Measurements from ENCODE around the gene ANKFY1.
"Not testable (repeated sequence)": the region's sequence is repeated elsewhere in the genome, so short reads cannot be mapped to it uniquely, and the experiment has no call there.

ANKFY1 gene

DNA sequence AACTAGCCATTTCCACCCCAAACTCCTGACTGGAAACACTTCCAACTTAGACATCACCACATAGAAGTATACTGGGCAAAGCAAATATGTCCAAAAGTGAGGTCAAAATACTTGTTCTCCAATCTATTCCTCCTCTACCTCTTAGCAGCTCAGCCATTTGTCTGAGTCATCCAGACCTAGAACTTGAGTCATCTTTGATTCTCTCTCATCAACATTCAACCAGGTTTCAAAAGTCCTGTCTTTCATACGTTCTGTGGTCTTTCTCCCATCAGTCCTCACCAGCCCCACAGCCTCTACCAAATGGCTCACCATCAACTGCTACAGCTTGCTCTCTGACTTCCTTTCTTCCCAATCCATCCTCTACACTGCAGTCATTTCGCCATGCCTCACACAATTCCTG, 6.8 kb downstream of the ANKFY1 start:
- peaks cover 6% of the 10 kb centered on the region for H3K4me1 ChIP-seq (ENCODE audit: control insufficient read depth, insufficient read depth, low read length)
- no peak overlapping the region for H3K4me3 ChIP-seq (ENCODE audit: low read length)
- H3K36me3 ChIP-seq (ENCODE audit: insufficient read depth, low read length) = peaks cover 8% of the 10 kb centered on the region
- no peak overlapping the region for H3K4me2 ChIP-seq (ENCODE audit: low read length)
- H3K9me3 ChIP-seq (replicated peaks; ENCODE audit: low read length) = peaks cover 3% of the 10 kb centered on the region
- no peak overlapping the region for H3K9ac ChIP-seq (ENCODE audit: low read depth, low read length)
- H3K27me3 ChIP-seq (ENCODE audit: control insufficient read depth, insufficient read depth, low read length) = no peaks in the 10 kb centered on the region

DNA sequence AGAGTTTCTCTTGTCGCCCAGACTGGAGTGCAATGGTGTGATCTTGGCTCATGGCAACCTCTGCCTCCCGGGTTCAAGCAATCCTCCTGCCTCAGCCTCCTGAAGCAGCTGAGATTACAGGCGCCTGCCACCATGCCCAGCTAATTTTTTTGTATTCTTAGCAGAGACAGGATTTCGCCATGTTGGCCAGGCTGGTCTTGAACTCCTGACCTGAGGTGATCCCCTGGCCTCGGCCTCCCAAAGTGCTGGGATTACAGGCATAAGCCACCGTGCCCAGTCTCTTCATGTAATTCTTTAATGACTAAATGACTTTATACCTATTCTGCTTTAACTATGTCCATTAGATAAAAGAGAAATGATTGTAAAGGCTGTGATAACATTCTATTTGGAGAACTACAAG, 8.5 kb downstream of the ANKFY1 start:
- not testable (repeated sequence) for H3K9ac ChIP-seq (ENCODE audit: low read depth, low read length); H3K4me3 ChIP-seq (ENCODE audit: low read length); H3K4me2 ChIP-seq (ENCODE audit: low read length); H3K36me3 ChIP-seq (ENCODE audit: insufficient read depth, low read length); H3K4me1 ChIP-seq (ENCODE audit: control insufficient read depth, insufficient read depth, low read length); H3K27me3 ChIP-seq (ENCODE audit: control insufficient read depth, insufficient read depth, low read length); H3K9me3 ChIP-seq (replicated peaks; ENCODE audit: low read length)

DNA sequence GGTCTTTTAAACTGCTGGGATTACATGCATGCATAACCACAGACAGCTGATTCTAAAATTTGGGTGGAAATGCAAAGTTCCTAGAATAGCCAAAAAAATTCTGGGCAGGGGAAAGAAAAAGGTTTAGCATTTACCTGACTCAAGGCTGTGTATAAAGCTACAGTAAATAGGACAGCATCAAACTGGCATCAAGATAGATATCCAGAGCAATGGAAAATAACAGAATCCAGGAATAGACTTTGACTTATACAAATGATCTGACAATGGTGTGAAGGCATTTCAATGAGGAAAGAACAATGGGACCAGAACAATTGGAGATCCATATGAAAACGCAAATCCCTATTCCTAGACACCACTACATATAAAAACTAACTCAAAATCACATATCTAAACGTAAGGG, 12.9 kb downstream of the ANKFY1 start:
- H3K27me3 ChIP-seq (ENCODE audit: control insufficient read depth, insufficient read depth, low read length) = no peaks in the 10 kb centered on the region
- no peak overlapping the region for H3K9ac ChIP-seq (ENCODE audit: low read depth, low read length)
- no peak overlapping the region for H3K4me3 ChIP-seq (ENCODE audit: low read length)
- peaks cover 11% of the 10 kb centered on the region for H3K36me3 ChIP-seq (ENCODE audit: insufficient read depth, low read length)
- peaks cover 16% of the 10 kb centered on the region for H3K4me1 ChIP-seq (ENCODE audit: control insufficient read depth, insufficient read depth, low read length)
- no peaks in the 10 kb centered on the region for H3K9me3 ChIP-seq (replicated peaks; ENCODE audit: low read length)
- H3K4me2 ChIP-seq (ENCODE audit: low read length) = no peak overlapping the region

DNA sequence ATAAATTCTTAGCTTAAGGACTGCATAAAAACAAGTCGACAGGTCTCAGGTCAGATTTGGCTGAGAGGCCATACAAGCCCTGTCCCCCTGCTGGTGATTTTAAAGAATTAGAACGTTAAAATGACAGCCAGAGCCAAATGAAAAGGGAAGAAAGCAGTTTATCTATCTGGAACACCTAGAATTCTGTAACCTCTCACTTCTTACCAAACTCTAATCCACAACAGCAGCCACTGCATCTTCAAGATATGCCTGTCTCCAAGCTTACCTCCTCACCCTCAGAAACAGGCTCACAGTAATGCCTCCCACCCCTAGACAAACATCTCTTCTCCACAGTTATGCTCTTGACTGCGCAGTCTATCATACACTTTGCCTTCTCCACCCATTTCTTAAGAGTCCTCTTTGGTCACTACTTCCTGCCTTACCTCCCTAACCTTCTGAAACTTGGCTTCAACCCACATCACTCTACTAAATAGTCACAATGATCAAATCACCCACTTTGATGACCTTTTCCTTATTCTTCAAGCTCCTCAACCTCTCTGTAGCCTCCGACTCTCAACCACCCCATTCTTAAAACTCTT, 14.2 kb downstream of the ANKFY1 start:
- H3K4me2 ChIP-seq (ENCODE audit: low read length) = no peak overlapping the region
- H3K4me3 ChIP-seq (ENCODE audit: low read length) = no peak overlapping the region
- no peak overlapping the region for H3K9ac ChIP-seq (ENCODE audit: low read depth, low read length)
- H3K27me3 ChIP-seq (ENCODE audit: control insufficient read depth, insufficient read depth, low read length) = no peaks in the 10 kb centered on the region
- H3K9me3 ChIP-seq (replicated peaks; ENCODE audit: low read length) = no peaks in the 10 kb centered on the region
- H3K4me1 ChIP-seq (ENCODE audit: control insufficient read depth, insufficient read depth, low read length) = peaks cover 16% of the 10 kb centered on the region
- H3K36me3 ChIP-seq (ENCODE audit: insufficient read depth, low read length) = peaks cover 11% of the 10 kb centered on the region

DNA sequence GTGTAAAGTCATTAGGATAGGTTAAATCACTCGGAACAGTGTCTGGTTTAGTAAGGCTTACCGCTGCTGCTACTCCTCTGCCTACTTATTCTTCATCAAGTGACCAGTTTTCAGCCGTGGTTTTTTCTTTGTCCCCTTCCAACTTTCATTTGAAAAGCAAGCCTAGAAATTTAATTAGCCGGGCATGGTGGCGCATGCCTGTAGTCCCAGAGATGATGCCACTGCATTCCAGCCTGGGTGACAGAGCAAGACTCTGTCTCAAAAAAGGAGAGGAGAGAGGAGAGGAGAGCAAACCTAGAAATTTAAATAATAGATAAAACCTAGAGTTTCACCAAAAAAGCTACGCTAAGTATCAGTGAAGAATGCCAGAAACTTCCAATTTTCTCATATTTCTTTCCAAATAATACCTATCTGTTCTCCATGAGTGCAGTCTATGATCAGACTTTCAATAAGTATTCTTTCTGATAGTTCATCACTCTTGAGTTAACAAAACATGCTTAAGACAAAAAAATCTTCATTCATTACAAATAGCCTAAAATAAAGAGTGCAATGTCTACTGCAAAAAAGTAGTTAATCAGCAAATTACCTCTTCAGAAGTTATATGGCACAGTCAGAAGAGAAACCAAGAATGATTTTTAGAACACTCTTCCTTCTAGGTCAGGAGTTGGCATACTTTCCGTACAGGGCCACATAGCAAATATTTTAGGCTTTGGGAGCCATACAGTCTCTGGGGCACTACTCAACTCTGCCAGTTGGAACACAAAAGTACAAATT, 15.1 kb downstream of the ANKFY1 start:
- Histone ChIP-seq H3K4me2 (ENCODE audit: low read length) (no peak overlapping the region), H3K27me3 (ENCODE audit: control insufficient read depth, insufficient read depth, low read length) (no peaks in the 10 kb centered on the region), H3K4me1 (ENCODE audit: control insufficient read depth, insufficient read depth, low read length) (peaks cover 16% of the 10 kb centered on the region), H3K36me3 (ENCODE audit: insufficient read depth, low read length) (peaks cover 11% of the 10 kb centered on the region), H3K4me3 (ENCODE audit: low read length) (no peak overlapping the region), H3K9ac (ENCODE audit: low read depth, low read length) (no peak overlapping the region), H3K9me3 (replicated peaks; ENCODE audit: low read length) (no peaks in the 10 kb centered on the region)

DNA sequence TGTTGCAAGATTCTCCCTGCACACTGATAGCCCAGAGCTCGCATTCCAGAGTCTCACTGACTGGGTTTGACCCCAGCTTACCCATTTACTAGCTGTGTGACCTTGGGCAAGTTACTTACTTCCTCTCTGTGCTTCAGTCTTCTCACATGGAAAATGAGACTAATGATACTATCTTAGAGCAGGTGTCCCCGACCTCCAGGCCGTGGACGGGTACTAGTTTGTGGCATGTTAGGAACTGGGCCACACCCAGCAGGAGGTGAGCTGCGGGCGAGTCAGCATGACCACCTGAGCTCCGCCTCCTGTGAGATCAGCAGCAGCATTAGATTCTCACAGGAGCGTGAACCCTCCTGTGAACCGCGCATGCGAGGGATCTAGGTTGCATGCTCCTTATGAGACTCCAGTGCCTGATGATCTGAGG, 15.8 kb downstream of the ANKFY1 start:
- H3K4me1 ChIP-seq (ENCODE audit: control insufficient read depth, insufficient read depth, low read length) = peaks cover 16% of the 10 kb centered on the region
- no peak overlapping the region for H3K4me2 ChIP-seq (ENCODE audit: low read length)
- no peak overlapping the region for H3K9ac ChIP-seq (ENCODE audit: low read depth, low read length)
- no peaks in the 10 kb centered on the region for H3K27me3 ChIP-seq (ENCODE audit: control insufficient read depth, insufficient read depth, low read length)
- no peaks in the 10 kb centered on the region for H3K9me3 ChIP-seq (replicated peaks; ENCODE audit: low read length)
- peaks cover 11% of the 10 kb centered on the region for H3K36me3 ChIP-seq (ENCODE audit: insufficient read depth, low read length)
- H3K4me3 ChIP-seq (ENCODE audit: low read length) = no peak overlapping the region

DNA sequence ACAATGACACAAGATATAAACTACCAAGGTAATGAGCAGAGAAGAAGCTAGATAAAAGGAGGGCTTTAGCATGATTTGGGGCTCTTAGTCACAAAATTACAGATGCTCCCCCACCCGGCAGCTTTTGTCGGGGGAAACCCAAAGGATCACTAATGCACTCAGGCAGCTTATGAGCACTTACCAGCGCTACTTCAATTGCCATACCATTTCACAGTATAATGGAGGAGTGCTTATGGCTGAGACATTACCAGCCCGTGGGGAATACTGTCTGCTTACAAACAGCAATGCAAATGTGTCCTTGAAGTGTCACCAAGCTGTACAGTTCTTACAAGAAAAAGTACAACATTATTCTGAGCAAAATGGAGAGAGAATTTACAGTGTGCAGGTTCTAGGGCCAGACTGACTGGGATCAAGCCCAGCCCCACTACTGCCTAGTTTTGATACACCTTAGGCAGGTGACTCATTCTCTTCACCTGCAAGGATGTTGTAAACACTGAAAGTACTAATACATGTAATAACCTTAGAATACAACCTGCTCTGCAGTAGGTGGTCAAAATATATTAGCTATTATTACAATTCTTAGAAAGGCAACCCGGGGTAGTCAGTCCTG, 16.3 kb downstream of the ANKFY1 start:
- peaks cover 16% of the 10 kb centered on the region for H3K4me1 ChIP-seq (ENCODE audit: control insufficient read depth, insufficient read depth, low read length)
- no peaks in the 10 kb centered on the region for H3K27me3 ChIP-seq (ENCODE audit: control insufficient read depth, insufficient read depth, low read length)
- no peak overlapping the region for H3K4me2 ChIP-seq (ENCODE audit: low read length)
- no peaks in the 10 kb centered on the region for H3K9me3 ChIP-seq (replicated peaks; ENCODE audit: low read length)
- H3K4me3 ChIP-seq (ENCODE audit: low read length) = no peak overlapping the region
- H3K36me3 ChIP-seq (ENCODE audit: insufficient read depth, low read length) = peaks cover 11% of the 10 kb centered on the region
- H3K9ac ChIP-seq (ENCODE audit: low read depth, low read length) = no peak overlapping the region

DNA sequence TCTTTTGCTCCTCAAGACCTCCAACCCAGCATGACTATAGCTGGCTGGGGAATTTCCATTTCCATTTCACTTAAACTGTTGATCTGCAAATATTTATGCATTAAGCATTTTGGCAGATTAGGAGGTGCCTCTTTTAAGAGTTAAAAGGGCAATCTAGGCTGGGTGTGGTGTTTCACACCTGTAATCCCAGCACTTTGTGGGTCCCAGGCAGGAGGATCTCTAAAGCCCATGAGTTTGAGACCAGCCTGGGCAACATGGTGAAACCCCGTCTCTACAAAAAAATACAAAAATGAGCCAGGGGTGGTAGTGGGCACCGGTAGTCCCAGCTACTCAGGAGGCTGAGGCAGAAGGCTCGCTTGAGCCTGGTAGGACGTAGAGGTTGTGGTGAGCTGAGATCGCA, 17.1 kb downstream of the ANKFY1 start:
- Histone ChIP-seq H3K27me3 (ENCODE audit: control insufficient read depth, insufficient read depth, low read length) (no peaks in the 10 kb centered on the region), H3K4me3 (ENCODE audit: low read length) (no peak overlapping the region), H3K36me3 (ENCODE audit: insufficient read depth, low read length) (peaks cover 11% of the 10 kb centered on the region), H3K9ac (ENCODE audit: low read depth, low read length) (no peak overlapping the region), H3K9me3 (replicated peaks; ENCODE audit: low read length) (no peaks in the 10 kb centered on the region), H3K4me1 (ENCODE audit: control insufficient read depth, insufficient read depth, low read length) (peaks cover 16% of the 10 kb centered on the region), H3K4me2 (ENCODE audit: low read length) (no peak overlapping the region)

DNA sequence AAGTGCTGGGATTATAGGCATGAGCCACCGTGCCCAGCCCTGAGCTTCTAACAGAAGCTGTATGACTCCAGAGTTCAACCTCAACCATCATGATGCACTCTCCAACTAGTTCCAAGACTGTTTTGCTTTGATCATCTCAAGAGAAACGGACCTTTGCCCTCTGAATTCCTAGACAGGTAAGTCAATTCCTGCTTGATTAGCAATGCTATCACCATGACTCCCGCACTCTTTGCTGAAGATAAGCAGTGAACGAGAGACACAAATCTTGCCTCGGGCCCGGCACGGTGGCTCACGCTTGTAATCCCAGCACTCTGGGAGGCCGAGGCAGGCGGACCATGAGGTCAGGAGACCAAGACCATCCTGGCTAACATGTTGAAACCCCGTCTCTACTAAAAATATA, 22.2 kb downstream of the ANKFY1 start:
- Histone ChIP-seq H3K4me3 (ENCODE audit: low read length) (no peak overlapping the region), H3K9me3 (replicated peaks; ENCODE audit: low read length) (no peaks in the 10 kb centered on the region), H3K36me3 (ENCODE audit: insufficient read depth, low read length) (peaks cover 14% of the 10 kb centered on the region), H3K4me2 (ENCODE audit: low read length) (no peak overlapping the region), H3K4me1 (ENCODE audit: control insufficient read depth, insufficient read depth, low read length) (peaks cover 1% of the 10 kb centered on the region), H3K9ac (ENCODE audit: low read depth, low read length) (no peak overlapping the region), H3K27me3 (ENCODE audit: control insufficient read depth, insufficient read depth, low read length) (no peaks in the 10 kb centered on the region)

DNA sequence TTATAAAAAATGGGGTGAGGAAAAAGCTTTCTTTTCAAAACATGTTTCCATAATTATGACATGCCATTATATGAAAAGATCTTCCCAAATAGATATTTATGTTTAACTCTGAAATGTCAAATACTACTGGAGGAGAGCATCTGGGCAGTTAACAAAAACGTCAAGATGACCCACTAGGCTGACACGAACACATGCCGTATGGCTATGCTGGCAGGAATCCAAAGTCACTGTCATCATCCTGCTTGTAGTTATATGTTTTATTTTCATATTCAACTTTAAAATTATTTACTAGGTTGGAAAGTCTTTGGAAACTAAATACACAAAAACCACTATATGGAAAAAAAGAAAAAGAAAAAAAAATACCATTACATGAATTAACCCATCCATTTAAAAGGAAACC, 27.3 kb downstream of the ANKFY1 start:
- no peak overlapping the region for H3K9ac ChIP-seq (ENCODE audit: low read depth, low read length)
- no peaks in the 10 kb centered on the region for H3K9me3 ChIP-seq (replicated peaks; ENCODE audit: low read length)
- H3K4me3 ChIP-seq (ENCODE audit: low read length) = no peak overlapping the region
- H3K36me3 ChIP-seq (ENCODE audit: insufficient read depth, low read length) = peaks cover 34% of the 10 kb centered on the region
- peaks cover 30% of the 10 kb centered on the region for H3K4me1 ChIP-seq (ENCODE audit: control insufficient read depth, insufficient read depth, low read length)
- H3K4me2 ChIP-seq (ENCODE audit: low read length) = no peak overlapping the region
- no peaks in the 10 kb centered on the region for H3K27me3 ChIP-seq (ENCODE audit: control insufficient read depth, insufficient read depth, low read length)

DNA sequence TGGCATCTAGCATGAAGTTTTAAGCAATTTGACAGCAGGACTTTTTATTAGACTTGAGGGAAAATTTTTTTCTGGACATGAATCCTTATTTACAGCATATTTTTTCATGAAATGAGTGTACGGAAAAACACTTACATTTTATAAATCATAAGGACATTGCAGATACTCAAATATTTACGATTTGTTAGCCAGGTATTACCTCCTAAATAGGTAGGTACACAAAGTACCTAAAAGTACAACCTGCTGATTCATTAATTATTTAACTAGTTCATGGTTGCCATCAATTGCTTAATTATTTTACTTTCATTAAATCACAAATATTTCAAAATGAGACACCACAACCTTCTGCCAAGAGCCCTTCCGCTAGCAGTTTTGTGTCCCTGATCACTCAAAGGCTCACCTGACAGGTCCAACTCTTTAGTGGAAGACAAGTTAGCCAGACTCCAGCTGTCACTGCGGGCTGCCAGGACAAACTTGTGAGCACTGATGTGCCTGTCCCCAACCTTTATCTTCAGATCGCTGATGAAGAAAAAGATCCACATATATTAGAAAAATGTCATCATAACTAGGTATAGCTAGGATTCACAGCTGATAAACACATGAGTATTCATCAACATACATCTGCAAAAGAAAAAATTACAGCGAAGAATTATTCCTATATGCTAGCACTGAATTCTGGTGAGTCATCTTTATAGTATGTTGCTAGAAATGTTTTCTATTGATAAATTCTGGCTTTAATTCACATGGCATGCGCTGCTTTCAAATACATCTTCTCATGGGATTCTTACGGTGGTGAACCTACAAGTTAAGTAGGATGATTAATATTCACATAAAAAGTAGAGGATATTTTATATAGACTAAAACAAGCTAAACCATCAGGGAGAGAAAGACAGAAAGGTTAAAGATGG, 28.2 kb downstream of the ANKFY1 start:
- Histone ChIP-seq H3K4me3 (ENCODE audit: low read length) (no peak overlapping the region), H3K4me1 (ENCODE audit: control insufficient read depth, insufficient read depth, low read length) (peaks cover 38% of the 10 kb centered on the region), H3K9me3 (replicated peaks; ENCODE audit: low read length) (no peaks in the 10 kb centered on the region), H3K9ac (ENCODE audit: low read depth, low read length) (no peak overlapping the region), H3K36me3 (ENCODE audit: insufficient read depth, low read length) (peaks cover 35% of the 10 kb centered on the region), H3K4me2 (ENCODE audit: low read length) (no peak overlapping the region), H3K27me3 (ENCODE audit: control insufficient read depth, insufficient read depth, low read length) (no peaks in the 10 kb centered on the region)
